ENCODE data around the gene GOLGA6C.
"Not testable (repeated sequence)": the region's sequence is repeated elsewhere in the genome, so short reads cannot be mapped to it uniquely, and the experiment has no call there.

DNA sequence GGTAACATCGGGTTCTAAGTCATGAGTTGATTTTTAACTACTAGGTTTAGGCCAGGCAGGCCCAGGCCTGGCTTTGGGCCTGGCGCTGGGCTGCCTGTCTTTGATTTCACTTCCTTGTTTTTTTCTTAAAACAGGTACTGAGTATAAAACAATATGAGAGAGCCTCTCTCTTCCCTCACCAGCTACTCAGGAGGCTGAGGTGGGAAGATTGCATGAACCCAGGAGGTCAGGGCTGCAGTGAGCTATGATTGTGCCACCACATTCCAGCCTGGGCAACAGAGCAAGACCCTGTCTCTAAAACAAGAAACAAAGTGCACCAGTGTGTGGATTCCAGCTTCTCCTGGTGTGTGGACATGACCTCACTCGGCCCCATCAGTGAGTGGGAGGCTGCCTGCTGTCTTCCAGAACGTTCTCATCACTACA lies 38.6 kb upstream of the GOLGA6C start:
- TF ChIP-seq, protein P1, sequence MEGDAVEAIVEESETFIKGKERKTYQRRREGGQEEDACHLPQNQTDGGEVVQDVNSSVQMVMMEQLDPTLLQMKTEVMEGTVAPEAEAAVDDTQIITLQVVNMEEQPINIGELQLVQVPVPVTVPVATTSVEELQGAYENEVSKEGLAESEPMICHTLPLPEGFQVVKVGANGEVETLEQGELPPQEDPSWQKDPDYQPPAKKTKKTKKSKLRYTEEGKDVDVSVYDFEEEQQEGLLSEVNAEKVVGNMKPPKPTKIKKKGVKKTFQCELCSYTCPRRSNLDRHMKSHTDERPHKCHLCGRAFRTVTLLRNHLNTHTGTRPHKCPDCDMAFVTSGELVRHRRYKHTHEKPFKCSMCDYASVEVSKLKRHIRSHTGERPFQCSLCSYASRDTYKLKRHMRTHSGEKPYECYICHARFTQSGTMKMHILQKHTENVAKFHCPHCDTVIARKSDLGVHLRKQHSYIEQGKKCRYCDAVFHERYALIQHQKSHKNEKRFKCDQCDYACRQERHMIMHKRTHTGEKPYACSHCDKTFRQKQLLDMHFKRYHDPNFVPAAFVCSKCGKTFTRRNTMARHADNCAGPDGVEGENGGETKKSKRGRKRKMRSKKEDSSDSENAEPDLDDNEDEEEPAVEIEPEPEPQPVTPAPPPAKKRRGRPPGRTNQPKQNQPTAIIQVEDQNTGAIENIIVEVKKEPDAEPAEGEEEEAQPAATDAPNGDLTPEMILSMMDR (IDR thresholded peaks at IDR 0.05), result not testable (repeated sequence)
- TF ChIP-seq EZH2 (IDR thresholded peaks at IDR 0.05; ENCODE audit: borderline replicate concordance, insufficient read depth, low read depth, low read length, poor library complexity, severe bottlenecking), result not testable (repeated sequence)

Data from B cell (primary cell).